Mesothelial cell of epicardium (in vitro differentiated cells): ENCODE data around the gene DSCAM. TPM values are rescaled to one million over a fixed set of nuclear protein-coding genes. Genes with fewer than 3 reads are reported as not detected.

Experiments used
- DNase-seq, 2 experiments: peaks; one replicate each; pipeline ENCODE4 v3.0.0; 2021; ENCODE audit warnings: low spot score in 2 of 2; ENCODE audit not compliant: unreplicated experiment in 2 of 2
- H3K27ac Mint-ChIP-seq: 2 replicates; pipeline ENCODE4 v1.8.0; 2021; ENCODE audit warnings: mixed read lengths
- H3K27me3 Mint-ChIP-seq: 2 replicates; pipeline ENCODE4 v1.8.0; 2021; ENCODE audit warnings: low read depth, mixed read lengths
- H3K36me3 Mint-ChIP-seq: 2 replicates; pipeline ENCODE4 v1.8.0; 2021; ENCODE audit warnings: mixed read lengths
- H3K4me1 Mint-ChIP-seq: 2 replicates; pipeline ENCODE4 v1.8.0; 2021; ENCODE audit warnings: mixed read lengths
- H3K4me3 Mint-ChIP-seq: 2 replicates; pipeline ENCODE4 v1.8.0; 2021; ENCODE audit warnings: mild to moderate bottlenecking, moderate library complexity, mixed read lengths
- H3K9me3 Mint-ChIP-seq: 2 replicates; pipeline ENCODE4 v1.8.0; 2021; ENCODE audit warnings: mixed read lengths
- CTCF ChIP-seq: fragments of 200-600 bp; sonication (generic); IDR thresholded peaks from one replicate; pipeline ENCODE4 v1.5.0; 2021; ENCODE audit warnings: antibody characterized with exemption; ENCODE audit not compliant: unreplicated experiment
- total RNA-seq: library from RNA; stranded (reverse); gene quantifications from 3 replicates; pipeline ENCODE4 v1.2.1, GENCODE V29; 2021

The DSCAM gene
- total RNA-seq, 1 donor from 2014 or later = not detected

- H3K4me1 Mint-ChIP-seq = peaks cover 19% of the 10 kb centered on the region
- no peak for DNase-seq
- H3K27ac Mint-ChIP-seq = no peak overlapping the region
- H3K4me3 Mint-ChIP-seq = no peak overlapping the region
- H3K9me3 Mint-ChIP-seq = no peaks in the 10 kb centered on the region
- H3K27me3 Mint-ChIP-seq = peaks cover 68% of the 10 kb centered on the region
- H3K36me3 Mint-ChIP-seq = no peaks in the 10 kb centered on the region
- no peak for TF ChIP-seq CTCF
These were observed 9.5 kb downstream of the DSCAM start for GRCh38 chr21:40837456-40837855.

DNA sequence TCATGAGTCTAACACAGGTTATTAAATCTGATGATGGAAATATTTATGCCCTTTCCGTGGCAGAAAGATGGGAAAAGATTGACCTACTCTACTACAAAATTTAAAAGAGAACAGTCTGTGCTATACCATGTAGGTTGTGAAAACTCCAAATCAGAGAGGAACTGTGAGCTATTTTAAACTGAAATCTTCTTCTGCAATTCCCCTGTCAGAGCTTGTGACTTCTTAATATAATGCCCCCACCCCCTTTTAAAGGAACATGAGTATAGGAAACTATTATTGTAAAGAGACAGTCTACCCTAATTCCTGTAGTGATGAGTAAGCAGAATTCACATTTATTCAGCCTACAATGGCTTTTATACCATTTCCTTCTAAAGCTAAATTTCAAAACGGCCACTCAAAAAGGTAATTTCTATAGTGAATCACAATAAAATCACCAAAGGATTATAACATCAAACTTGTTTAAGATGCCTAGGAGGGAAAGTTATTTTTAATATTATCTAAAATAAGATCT is 11.7 kb downstream of the DSCAM start:
- Mint-ChIP-seq H3K27ac (no peak overlapping the region), H3K9me3 (no peaks in the 10 kb centered on the region), H3K36me3 (no peaks in the 10 kb centered on the region), H3K27me3 (peaks cover 48% of the 10 kb centered on the region), H3K4me1 (peaks cover 7% of the 10 kb centered on the region), H3K4me3 (no peak overlapping the region)
- no peak for DNase-seq
- TF ChIP-seq CTCF = no peak

DNA sequence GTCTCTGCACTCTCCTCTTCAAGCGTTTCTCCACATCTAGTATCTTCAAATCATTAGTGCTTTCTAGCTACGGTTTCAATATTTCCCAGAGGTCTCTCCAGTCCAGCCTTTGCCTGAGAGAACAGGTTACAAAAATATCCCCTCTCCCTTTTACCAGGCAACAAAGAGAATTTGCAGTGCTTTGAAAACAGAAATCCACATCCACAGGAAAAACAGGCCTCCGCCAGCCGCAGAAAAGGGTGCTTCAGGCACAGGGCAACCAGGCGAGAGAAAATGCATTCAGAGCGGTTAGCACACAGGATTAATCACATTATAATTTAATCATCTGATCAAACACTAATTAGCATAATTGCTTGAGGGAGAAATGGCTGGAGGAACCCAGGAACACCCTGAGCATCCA is 13.8 kb downstream of the DSCAM start:
- Mint-ChIP-seq H3K4me1 (no peaks in the 10 kb centered on the region), H3K9me3 (no peaks in the 10 kb centered on the region), H3K36me3 (no peaks in the 10 kb centered on the region), H3K27ac (no peak overlapping the region), H3K4me3 (no peak overlapping the region), H3K27me3 (peaks cover 35% of the 10 kb centered on the region)
- TF ChIP-seq CTCF = no peak
- no peak for DNase-seq

DNA sequence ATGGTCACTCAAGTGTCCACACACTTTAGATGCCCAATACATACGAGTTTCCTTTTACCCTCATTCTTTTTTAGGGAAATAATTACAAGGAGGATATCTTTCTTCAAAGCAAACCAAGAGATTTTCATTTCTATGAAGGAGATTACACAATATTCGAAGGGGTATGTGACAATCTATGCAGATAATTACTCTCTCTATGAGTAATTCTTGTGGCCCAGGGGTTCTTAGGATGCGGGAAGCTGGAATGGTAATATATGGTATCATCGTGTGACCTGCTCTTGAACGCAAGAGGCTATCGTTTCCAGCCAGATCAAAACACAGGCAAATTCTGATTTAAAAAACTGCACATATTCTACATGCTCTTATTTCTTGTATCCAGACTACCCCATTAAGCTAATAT is 14.6 kb downstream of the DSCAM start:
- H3K4me1 Mint-ChIP-seq = no peaks in the 10 kb centered on the region

GRCh38 chr21:40830836-40831235 is 16.1 kb downstream of the DSCAM start:
- no peak for TF ChIP-seq CTCF
- Mint-ChIP-seq H3K4me1 (no peaks in the 10 kb centered on the region), H3K9me3 (peaks cover 3% of the 10 kb centered on the region), H3K27me3 (peaks cover 28% of the 10 kb centered on the region), H3K36me3 (no peaks in the 10 kb centered on the region), H3K4me3 (no peak overlapping the region), H3K27ac (no peak overlapping the region)
- DNase-seq = no peak

More for the DNA sequence above, 14.6 kb downstream of the DSCAM start:
- no peak for TF ChIP-seq CTCF
- Mint-ChIP-seq H3K27me3 (peaks cover 31% of the 10 kb centered on the region), H3K27ac (no peak overlapping the region), H3K9me3 (no peaks in the 10 kb centered on the region), H3K4me3 (no peak overlapping the region), H3K36me3 (no peaks in the 10 kb centered on the region)
- DNase-seq = no peak

GRCh38 chr21:40829791-40830190 is 17.2 kb downstream of the DSCAM start:
- Mint-ChIP-seq H3K4me3 (no peak overlapping the region), H3K27ac (no peak overlapping the region), H3K27me3 (peaks cover 29% of the 10 kb centered on the region), H3K36me3 (no peaks in the 10 kb centered on the region), H3K4me1 (no peaks in the 10 kb centered on the region), H3K9me3 (peaks cover 6% of the 10 kb centered on the region)
- no peak for TF ChIP-seq CTCF
- DNase-seq = no peak
